Renal cortex interstitium (tissue), 11 donors: ENCODE results near the gene TMPRSS7. TPM values are rescaled to one million over a fixed set of nuclear protein-coding genes. Genes with fewer than 3 reads are reported as not detected.

Source experiments
- DNase-seq, 11 donors: peaks; one replicate each; pipeline ENCODE4 v3.0.0-alpha.2; 2013; ENCODE audit warnings: low read depth in 9 of 11, low spot score in 4 of 11; ENCODE audit errors: extremely low read depth in 1 of 11
- polyA plus RNA-seq, 3 donors: library from polyadenylated mRNA; unstranded; fragments of 120-200 nt; gene quantifications; one replicate each; pipeline ENCODE4 v1.2.1, GENCODE V29; 2013; ENCODE audit not compliant: insufficient read length in 3 of 3

The TMPRSS7 gene
- polyA plus RNA-seq, 3 donors, result 0.09 TPM; not detected in 2

DNA sequence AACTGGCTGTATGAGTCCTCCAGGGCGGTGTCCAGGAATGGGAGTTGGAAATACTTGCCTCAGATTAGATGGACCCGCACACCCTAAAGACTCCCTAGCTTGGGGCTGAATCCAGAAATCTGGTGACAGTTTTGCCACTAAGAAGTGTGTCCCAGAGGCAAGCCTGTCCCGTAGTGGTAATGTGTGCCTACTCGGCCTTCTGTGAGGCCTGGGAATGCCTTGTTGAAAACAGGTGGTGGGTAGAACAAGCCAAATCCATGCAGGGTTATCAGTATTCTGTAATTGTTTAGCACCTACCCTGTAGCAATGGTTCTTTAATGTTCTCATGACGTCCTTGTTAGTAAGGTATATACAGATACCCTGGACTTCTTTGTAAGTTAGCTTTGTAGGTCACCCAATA, 53.2 kb downstream of the TMPRSS7 start:
- no peak for DNase-seq

DNA sequence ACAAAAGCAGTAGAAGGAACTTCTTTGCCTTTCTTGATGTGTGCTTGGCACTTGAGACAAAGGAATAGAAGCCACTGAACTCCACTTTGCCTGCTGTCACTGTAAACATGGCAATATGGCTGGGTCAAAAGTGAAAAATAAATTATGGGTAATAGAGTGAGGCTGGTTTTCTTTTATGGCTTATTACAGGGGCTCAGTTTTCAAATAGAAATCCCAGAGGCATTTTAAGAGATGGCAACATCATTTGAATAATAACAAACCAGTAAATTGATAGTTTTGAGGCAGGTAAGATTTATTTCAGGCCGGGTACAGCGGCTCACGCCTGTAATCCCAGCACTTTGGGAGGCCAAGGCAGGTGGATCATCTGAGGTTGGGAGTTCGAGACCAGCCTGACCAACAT, 54.4 kb downstream of the TMPRSS7 start:
- no peak for DNase-seq

DNA sequence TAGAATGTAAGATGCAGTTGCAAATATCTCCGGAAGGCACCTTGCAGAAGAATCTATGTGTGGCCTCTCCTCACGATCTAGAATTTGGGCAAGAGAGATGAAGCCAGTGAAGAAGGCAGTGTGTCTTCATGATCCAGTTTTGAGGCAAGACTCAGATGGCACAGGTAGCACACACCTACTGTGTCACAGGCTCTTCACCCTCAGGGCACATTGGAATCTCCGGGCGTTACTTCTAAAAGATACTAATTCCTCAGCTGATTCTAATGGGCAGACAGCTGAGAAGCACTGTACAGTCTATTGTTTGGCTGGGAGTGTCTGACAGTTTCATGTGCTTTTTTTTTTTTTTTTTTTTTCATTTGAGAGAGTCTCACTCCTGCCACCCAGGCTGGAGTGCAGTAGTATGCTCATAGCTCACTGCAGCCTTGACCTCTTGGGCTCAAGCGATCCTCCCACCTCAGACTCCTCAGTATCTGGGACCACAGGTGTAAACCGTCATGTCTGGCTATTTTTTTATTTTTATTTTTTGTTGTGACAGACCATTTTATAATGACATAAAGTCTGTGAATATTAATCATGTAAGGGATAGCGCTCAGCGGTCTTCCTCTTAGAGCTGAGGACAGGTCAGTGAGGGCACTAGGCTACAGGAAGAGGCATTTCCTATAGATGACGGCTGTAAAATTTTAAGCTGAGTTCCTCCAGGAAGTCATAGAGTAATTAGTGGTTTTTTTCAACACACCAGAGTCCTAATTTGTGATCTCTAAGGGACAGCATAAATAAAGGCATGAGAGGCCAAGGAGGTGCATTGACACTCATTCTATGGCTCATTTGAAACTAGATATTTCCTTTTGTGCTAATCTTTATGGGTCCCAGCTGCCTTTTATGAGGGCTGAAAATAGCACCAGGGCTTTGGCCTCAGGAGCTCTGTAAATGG, 55.7 kb downstream of the TMPRSS7 start:
- peak in 2 of 11 donors; percentile 42 to 46 for DNase-seq

DNA sequence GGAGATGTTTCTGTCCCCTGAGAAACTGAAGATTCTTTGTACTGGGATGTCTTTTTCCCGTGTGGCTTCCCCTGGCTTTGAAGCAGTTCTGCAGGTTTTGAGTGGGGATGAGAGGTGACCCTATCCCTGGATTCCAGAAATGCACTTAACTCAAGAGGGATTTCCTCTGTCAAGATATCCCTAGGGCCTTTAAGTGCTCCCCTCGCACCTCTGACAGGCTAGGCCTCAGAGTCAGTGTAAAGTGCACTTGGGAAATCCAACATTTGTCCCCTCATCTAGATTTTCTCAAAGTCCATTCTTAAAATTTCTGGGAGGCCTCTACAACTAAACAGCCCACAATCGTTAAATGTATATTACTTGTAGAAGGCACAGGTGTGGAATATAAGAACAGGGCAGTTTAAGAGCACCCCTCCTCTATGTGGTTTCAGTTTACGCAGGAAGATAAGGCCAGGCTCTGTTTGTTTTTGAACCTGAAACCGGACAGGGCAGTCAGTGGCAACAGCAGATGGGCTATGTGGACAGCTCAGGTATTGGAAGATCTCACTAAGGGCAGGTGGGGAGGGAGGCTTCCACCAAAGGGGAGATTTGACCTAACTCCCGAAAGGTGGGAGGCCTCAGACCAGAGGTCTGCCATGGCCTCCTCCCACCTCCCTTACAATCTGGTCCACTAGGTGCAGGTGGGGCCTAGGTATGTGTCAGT, 56.5 kb downstream of the TMPRSS7 start:
- no peak for DNase-seq

DNA sequence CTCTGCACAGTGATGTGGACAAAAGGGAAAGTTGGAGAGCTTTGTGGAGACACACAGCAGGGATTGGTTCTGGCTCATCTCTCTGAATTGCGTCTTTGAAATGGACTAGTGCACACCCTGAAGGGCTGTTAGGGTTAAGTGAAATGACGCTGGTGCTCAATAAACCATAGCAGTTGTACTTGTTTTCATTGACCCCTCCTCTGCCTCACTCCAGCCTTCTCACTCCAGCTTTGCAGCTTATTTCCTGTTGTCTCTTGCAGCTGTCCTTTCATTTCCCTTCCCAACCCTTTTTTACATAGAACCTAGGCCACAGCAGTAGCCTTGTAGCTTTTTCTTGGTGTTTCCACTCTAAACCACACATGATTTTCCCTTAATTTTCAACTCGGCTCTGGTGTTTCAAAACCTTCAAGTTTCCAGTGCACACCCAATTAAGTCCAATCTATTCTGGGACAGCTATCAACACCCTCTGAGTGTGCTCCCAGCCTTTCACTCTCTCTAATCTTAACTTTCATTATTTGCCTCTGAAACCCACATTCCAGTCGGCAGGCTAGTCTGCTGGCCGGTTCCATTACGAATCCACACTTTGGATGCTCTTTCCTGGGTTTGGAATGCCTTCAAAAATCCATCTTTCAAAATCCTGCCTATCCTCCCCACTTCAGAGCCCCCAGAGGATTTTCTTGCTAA, 58.1 kb downstream of the TMPRSS7 start:
- no peak for DNase-seq

DNA sequence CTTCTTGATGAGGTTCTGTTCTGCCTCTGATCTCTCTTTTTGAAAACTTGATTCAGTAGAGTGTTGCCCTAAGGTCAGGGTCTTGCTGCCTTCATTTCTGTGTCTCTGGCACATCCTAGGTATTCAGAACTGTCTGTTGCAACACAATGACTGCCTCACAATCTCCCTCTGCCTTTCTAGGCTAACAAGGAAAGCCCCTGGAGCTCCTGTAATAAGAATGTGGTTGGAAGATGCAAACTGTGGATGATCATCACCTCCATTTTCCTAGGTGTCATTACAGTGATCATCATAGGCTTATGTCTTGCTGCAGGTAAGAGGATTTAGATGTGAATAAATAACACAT, 58.6 kb downstream of the TMPRSS7 start:
- no peak for DNase-seq

DNA sequence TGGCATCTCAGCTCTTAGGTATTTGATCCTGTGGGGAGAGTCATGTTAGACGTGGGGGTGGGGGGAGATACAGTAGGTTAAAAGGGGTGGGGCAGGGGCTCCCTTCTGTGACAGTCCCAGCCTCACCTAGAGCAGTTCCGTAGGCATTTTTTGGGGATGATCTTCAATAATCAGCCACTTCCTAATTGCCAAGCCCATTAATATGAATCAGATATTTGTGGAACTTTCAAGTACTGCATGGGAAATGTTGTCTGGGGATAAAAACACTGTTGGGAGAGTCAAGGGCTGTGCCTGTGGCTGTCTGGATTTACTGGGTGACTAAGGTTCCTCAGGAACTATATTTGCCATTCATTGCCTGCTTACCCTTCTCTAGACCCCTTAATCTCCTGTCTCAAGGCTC, 61.2 kb downstream of the TMPRSS7 start:
- no peak for DNase-seq

DNA sequence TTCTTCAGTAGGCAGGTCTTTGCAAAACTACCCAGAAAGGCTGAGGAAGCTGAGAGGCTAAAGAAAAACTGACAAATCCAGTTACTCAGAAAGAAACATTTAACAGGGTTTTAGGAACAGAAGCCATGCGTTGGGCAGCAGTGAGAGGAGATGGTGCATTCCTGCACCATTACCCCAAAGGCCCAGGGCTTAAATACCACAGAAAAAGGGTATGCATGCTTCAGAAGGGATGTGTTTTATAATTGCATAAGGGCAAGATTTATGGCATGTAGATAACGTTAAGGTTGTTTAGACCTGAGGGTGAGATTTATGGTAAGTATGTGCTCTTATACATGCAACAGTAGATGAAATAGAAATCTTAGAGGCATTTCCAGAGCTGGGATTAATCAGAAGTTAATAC, 61.6 kb downstream of the TMPRSS7 start:
- DNase-seq, result no peak

DNA sequence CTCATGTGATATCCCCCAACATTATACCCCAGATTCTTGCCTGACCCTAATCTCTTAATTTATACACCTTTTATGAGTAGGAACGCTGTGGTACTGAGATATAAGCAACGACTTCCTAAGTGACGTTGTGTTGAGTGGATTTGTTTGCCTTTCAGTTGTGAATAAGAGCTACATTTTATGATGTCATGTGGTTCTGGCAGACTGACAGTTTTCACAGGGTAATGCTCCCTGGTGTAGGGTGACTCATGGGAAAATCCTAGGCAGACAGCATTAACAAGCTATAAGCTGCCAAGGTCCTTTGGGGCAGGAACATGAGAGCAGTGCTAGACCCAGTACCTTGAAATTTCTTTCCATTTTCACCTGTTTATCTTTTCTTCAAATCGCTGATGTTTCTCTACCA, 62.8 kb downstream of the TMPRSS7 start:
- no peak for DNase-seq

DNA sequence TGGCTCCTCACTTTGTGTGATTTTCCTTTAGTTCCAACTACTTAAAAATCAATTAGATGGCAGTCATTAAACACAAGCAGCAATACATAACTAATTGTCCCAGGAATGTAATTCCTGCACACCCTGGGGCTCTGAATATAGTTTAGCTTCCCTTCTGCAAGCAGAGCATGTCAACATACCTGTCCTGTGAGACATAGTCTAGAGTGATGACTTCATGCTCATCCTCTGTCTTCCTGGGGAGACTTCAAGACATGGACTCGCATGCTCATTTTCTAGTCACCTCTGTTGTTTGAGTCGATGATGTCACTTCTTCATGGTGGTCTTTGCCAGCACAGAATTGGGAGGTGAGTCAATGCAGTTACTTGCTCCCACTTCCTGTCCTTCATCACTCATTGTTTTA, 67.4 kb downstream of the TMPRSS7 start:
- no peak for DNase-seq

DNA sequence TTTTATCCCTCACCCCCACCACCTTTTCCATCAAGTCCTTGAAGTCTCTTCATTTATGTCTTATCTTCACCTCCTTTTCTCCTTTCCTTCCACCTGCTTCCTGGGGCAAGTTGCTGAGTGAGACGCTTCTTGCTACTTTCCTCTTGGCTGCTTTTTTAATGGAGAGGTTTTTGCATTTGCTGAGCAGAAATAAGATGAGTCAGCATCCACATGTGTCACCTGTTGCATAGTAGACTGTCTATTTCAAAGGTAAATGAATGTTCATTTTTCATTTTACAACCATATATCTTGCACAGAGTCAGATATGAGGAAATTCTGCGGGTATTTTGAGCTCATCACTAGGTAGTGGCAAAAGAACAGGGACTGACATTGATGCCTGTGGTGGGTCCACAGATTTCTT, 70.2 kb downstream of the TMPRSS7 start:
- no peak for DNase-seq

DNA sequence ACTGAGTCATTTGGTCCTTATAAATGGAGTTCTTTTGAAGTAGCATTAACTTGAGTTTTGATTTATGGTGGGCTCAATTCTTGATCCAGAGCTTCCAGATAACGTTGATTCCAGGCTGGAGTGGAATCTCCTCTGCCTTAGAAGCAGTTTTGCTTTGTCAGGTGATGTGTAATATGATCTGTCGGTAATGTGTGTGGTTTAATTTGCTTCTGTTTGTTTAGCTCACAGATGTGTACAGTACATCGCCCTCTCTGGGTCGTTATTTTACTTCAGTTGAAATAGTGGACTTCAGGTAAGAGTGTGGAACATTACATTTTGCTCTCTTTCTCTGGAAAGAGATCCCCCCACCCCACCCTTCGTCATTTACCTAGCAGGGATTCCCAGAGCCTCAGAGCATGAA, 74.8 kb downstream of the TMPRSS7 start:
- DNase-seq, result no peak

DNA sequence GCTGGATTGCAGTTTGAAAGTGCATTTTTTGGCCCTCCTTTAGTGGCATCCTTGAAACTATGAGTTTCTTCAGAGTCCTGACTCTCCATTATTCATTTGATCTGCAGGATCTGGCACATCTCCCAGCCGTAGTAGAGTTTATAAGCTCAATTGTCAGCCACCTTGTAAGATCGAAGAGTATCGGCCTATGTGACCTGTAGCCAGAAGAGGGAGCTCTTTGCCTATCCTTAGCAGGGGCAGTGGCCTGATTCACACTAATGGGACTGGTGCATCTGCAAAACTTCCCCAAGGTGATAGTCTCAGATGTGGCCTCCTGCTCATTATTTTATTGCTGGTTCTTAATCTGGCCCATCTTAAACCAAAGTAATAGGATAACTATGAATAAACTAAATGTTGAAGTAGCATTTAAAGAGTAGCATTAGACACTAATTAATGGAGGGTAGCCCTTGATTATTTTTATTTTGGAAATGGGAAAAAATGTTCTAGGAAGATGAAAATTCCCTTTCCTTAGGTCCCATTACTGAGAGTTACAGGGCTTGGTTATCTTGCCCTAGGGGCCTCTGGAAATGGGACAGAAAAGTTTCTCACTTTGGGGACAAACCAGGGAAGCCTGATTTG, 77.4 kb downstream of the TMPRSS7 start:
- peak in 3 of 11 donors; percentile 41 to 47 (median 45) for DNase-seq

DNA sequence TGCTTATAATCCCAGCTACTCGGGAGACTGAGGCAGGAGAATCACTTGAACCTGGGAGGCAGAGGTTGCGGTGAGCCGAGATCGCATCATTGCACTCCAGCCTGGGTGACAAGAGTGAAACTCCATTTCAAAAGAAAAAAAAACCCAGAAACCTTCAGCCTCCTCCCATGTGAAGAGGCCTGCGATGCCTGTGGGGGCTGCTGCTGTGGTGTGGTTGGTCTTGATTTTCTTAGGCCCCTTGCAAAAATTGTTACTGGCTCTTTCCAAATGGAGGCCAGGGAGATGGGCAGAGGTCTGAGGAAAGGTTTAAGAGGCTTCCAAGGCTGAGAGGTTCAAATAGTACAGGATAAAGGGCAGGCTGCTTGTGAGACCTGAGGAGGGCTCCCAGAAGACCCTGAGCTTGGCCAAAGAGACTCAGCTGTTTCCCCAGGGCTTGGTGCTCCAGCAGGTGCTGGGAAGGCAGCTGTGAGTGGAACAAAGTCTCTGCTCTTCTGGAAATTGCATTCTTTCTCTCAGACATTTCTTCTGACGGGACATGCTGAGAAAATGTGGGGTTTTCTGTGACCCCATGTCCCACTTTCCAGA, 80.1 kb downstream of the TMPRSS7 start:
- no peak for DNase-seq

DNA sequence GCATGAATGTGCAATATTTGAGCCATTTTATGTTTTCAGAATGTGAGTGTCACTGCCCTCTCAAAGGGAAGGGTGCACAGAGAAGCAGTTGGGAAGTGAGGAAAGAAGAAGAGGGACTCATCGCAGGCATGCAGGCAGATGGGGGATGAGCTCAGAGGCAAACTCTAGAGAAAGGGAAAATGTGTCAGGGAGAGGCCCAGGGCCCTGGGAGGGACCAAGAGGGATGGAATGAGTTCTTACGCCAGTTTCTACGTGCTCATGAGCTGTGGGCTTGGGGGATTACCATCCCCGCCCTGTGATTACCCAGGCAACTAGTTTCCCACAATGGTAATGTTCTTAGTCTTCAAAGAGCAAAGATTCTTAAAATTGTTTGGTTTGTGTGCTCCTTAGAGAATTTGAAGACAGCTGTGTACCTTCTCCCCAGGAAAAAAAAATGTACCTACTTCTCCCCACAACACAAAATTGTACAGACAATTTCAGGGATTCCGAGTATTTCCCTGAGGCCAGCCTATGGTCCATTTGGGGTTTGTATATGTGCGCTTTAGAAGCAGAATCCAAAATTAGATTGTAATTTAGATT, 80.7 kb downstream of the TMPRSS7 start:
- no peak for DNase-seq

DNA sequence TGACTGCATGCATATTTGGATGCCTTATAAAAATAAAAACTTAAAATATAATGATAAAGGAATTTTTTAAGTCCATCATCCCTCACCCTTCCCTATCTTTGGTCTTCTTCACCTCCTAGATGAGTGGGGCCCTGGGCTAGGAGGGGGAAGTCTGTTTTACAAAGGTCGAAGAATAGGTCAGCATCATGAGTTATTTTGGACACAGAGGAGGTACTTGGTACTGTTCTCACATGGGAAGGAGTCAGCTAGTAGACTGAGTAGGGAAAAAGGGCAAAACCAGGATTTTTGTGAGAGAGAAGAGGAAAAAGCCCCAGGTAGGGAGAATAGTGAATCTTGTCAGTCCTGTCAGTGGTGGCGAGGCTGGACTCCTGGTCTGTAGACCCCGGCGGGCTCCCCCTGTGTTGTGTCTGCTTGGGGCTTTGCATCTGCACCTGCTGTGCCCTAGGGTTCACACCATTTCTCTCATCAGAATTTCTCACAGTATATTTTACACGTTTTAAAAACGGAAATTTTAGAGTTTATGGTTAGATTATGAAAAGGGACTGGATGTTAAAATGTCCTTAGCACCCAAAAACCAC, 81.4 kb downstream of the TMPRSS7 start:
- no peak for DNase-seq

DNA sequence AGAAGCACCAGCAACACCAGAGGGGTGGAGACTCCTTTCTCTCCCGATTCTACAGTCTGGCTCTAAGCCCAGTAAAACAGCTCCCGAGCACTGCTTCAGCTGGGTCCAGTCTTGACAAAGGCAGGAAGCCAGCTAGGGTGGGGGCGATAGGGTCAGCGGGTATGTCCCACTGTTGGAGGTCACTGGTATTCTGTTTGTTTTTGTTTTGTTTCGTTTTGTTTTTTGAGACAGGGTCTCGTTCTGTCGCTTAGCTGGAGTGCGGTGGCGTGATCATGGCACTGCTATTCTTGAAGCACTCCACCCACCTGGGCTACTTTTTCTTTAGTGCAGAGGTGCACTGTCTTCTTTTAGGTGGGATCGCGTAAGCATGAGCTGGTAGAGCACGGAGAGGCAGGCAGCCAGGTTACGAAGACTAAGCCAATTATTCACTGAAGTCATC, 82.2 kb downstream of the TMPRSS7 start:
- no peak for DNase-seq

DNA sequence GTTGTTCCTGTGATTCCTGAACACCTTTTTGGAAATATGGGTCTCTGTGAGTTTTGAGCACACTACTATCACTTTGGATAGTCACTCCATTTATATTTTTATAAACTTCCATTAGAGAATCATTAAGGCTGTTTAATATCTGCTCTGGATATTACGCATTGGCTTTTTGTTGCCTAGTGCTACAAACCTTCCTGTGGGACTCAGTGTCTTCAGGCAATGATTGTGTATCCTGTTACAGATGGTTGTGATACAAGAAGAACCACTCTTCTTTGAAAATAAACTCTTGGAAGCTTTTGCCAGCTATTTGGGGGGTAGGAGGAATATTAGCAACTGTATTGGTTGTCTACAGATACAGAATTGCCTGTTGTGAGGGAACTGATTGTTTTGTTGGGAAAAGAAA, 82.9 kb downstream of the TMPRSS7 start:
- no peak for DNase-seq
